EH (cell line): ENCODE results near the gene ZNF324B.
"Not testable (repeated sequence)": the region's sequence is repeated elsewhere in the genome, so short reads cannot be mapped to it uniquely, and the experiment has no call there.

Experiments used
- DNase-seq: peaks from one replicate; pipeline ENCODE4 v3.0.0-alpha.2; 2015; ENCODE audit warnings: low read depth

ZNF324B gene

GRCh38 chr19:58480481-58480830 lies 29.0 kb downstream of the ZNF324B start:
- DNase-seq: no peak

GRCh38 chr19:58480831-58481230 lies 29.4 kb downstream of the ZNF324B start:
- DNase-seq: no peak

GRCh38 chr19:58482372-58482771 lies 30.9 kb downstream of the ZNF324B start:
- DNase-seq: no peak

- DNase-seq: no peak
Observed at GRCh38 chr19:58483776-58484175, 32.4 kb downstream of the ZNF324B start.

- DNase-seq: not testable (repeated sequence)
Observed at GRCh38 chr19:58484349-58484748, 32.9 kb downstream of the ZNF324B start.

- DNase-seq: no peak
Observed at GRCh38 chr19:58491393-58491792, 40.0 kb downstream of the ZNF324B start.

- no peak for DNase-seq
Observed at GRCh38 chr19:58492265-58492664, 40.8 kb downstream of the ZNF324B start.

- no peak for DNase-seq
Observed at GRCh38 chr19:58497634-58498170, 46.3 kb downstream of the ZNF324B start.

- DNase-seq: no peak
Observed at GRCh38 chr19:58498316-58499020, 47.0 kb downstream of the ZNF324B start.

GRCh38 chr19:58499021-58499927 lies 47.9 kb downstream of the ZNF324B start:
- peak; percentile 99 for DNase-seq

- DNase-seq: no peak
Observed at GRCh38 chr19:58500242-58500641, 48.8 kb downstream of the ZNF324B start.
